DMS53 (cell line): ENCODE results near the gene TTC16.
A peak's percentile ranks its signal among the peaks of the same experiment; 100 is the strongest.

ENCODE experiments used
- DNase-seq: peaks from one replicate; lab custom pipeline; 2025; lab: John Stamatoyannopoulos, UW

Gene TTC16

GRCh38 chr9:127721391-127721821, 5.5 kb downstream of the TTC16 start:
- DNase-seq = no peak

- DNase-seq = peak; percentile 66
Observed at GRCh38 chr9:127722055-127722745, 6.3 kb downstream of the TTC16 start.

- DNase-seq = no peak
Observed at GRCh38 chr9:127723013-127723412, 7.1 kb downstream of the TTC16 start.

- DNase-seq = peak; percentile 41
Observed at GRCh38 chr9:127723444-127723843, 7.6 kb downstream of the TTC16 start.

GRCh38 chr9:127724012-127724411, 8.1 kb downstream of the TTC16 start:
- DNase-seq = peak; percentile 70

- DNase-seq = no peak
Observed at GRCh38 chr9:127726871-127727270, 11.0 kb downstream of the TTC16 start.

- no peak for DNase-seq
Observed at GRCh38 chr9:127728808-127729207, 12.9 kb downstream of the TTC16 start.

GRCh38 chr9:127729522-127730256, 13.8 kb downstream of the TTC16 start:
- no peak for DNase-seq

- DNase-seq = no peak
Observed at GRCh38 chr9:127730262-127730661, 14.4 kb downstream of the TTC16 start.

- no peak for DNase-seq
Observed at GRCh38 chr9:127730799-127731410, 15.0 kb downstream of the TTC16 start.

- no peak for DNase-seq
Observed at GRCh38 chr9:127731938-127732337, 16.1 kb downstream of the TTC16 start.

GRCh38 chr9:127732444-127732843, 16.6 kb downstream of the TTC16 start:
- DNase-seq = no peak

- no peak for DNase-seq
Observed at GRCh38 chr9:127733614-127734013, 17.7 kb downstream of the TTC16 start.

GRCh38 chr9:127734247-127734746, 18.4 kb downstream of the TTC16 start:
- no peak for DNase-seq

- peak; percentile 99 for DNase-seq
Observed at GRCh38 chr9:127734747-127735529, 19.1 kb downstream of the TTC16 start, which contains the start of gene TOR2A. TSS of gene TOR2A (minus strand) at chr9:127735294. CDS start at chr9:127735270, 24 bp downstream.

- DNase-seq = peak; percentile 63
Observed at GRCh38 chr9:127735530-127736185, 19.8 kb downstream of the TTC16 start.

- DNase-seq = no peak
Observed at GRCh38 chr9:127738666-127739065, 22.8 kb downstream of the TTC16 start.

- peak; percentile 29 for DNase-seq
Observed at GRCh38 chr9:127739614-127740330, 23.9 kb downstream of the TTC16 start.

- DNase-seq = peak; percentile 94
Observed at GRCh38 chr9:127741831-127742434, 26.1 kb downstream of the TTC16 start.

- peak; percentile 93 for DNase-seq
Observed at GRCh38 chr9:127742435-127743088, 26.7 kb downstream of the TTC16 start.
